ENCODE data around the gene RPSA. TPM values are rescaled to one million over a fixed set of nuclear protein-coding genes. Genes with fewer than 3 reads are reported as not detected.

The RPSA gene
- total and polyA plus RNA-seq, 9 of the 15 experiments (the other 6 are each of a cell fraction or from before 2014, with no cell fraction given) = 2,290 to 4,272 (median 2,730) TPM

- peak; percentile 64 for TF ChIP-seq RBM25 (IDR thresholded peaks at IDR 0.05; ENCODE audit: low read depth, low read length, severe bottlenecking)
- no peak for TF ChIP-seq THAP12 (CRISPR knock-in tag; IDR thresholded peaks at IDR 0.05)
- peak in 1 of 2 experiments; percentile 89; a peak in 2 of 4 replicates for TF ChIP-seq FOXA3 (CRISPR knock-in tag; conservative IDR thresholded peaks at IDR 0.05 in 1 of 2, IDR thresholded peaks at IDR 0.05 in 1 of 2)
- peak; percentile 65; the same call in 1 of the 2 replicates for TF ChIP-seq ZNF239 (CRISPR knock-in tag; IDR thresholded peaks at IDR 0.05)
- TF ChIP-seq HMG20A (CRISPR knock-in tag; conservative IDR thresholded peaks at IDR 0.05) = no peak
- TF ChIP-seq TCFL5 (CRISPR knock-in tag; conservative IDR thresholded peaks at IDR 0.05) = no peak
- TF ChIP-seq PTRF (tag; IDR thresholded peaks at IDR 0.05) = no peak
- peak; percentile 95 for TF ChIP-seq GTF2F1 (IDR thresholded peaks at IDR 0.05; ENCODE audit: low read depth, low read length)
- TF ChIP-seq TAF15 (IDR thresholded peaks at IDR 0.05; ENCODE audit: low read depth, low read length) = 0 out of 2 replicates have a peak, but pooled peaks have one; percentile 59
- TF ChIP-seq ZKSCAN1 (IDR thresholded peaks at IDR 0.05; ENCODE audit: low read depth, low read length) = peak; percentile 19
- TF ChIP-seq PHF21A (IDR thresholded peaks at IDR 0.05; ENCODE audit: borderline replicate concordance, low read depth) = 0 out of 2 replicates have a peak, but pooled peaks have one; percentile 2
- no peak; the same call in 1 of the 2 replicates for TF ChIP-seq ZBTB26 (CRISPR knock-in tag; IDR thresholded peaks at IDR 0.05)
- TF ChIP-seq ZBTB8A (IDR thresholded peaks at IDR 0.05; ENCODE audit: partially characterized antibody) = no peak
- TF ChIP-seq ARHGAP35 (IDR thresholded peaks at IDR 0.05; ENCODE audit: partially characterized antibody) = no peak
- no peak for TF ChIP-seq GTF3C2 (IDR thresholded peaks at IDR 0.05; ENCODE audit: borderline replicate concordance, extremely low read depth, insufficient read length)
- TF ChIP-seq CAMTA2 (CRISPR knock-in tag; conservative IDR thresholded peaks at IDR 0.05) = no peak; the same call in 1 of the 2 replicates
- TF ChIP-seq FOXP1 (CRISPR knock-in tag; IDR thresholded peaks at IDR 0.05) = peak; percentile 98
- TF ChIP-seq NCOA1 (IDR thresholded peaks at IDR 0.05; ENCODE audit: low read depth) = peak; percentile 63; the same call in 1 of the 2 replicates
- no peak for TF ChIP-seq ZBTB5 (IDR thresholded peaks at IDR 0.05)
Observed at GRCh38 chr3:39406368-39407258, at the start of gene RPSA (continued).
